Stimulated activated effector memory CD8-positive, alpha-beta T cell treated with anti-CD3 and anti-CD28 coated beads, Interleukin-12 subunit alpha, Interleukin-12 subunit beta, amount 100 ng/mL, for 72 hours (primary cell): ENCODE results near the gene ABCB8.

ENCODE experiments used
- ATAC-seq: fragments of 150-1000 bp; cut with Tn5 transposase; 2 replicates; pipeline ENCODE4 v1.10.0; 2021
- DNase-seq, 2 donors: peaks; one replicate each; pipeline ENCODE4 v3.0.0; 2021 to 2022; ENCODE audit warnings: low spot score in 2 of 2
- H3K27ac Mint-ChIP-seq: one replicate; pipeline ENCODE4 v1.8.0; 2022; ENCODE audit warnings: mild to moderate bottlenecking, mixed read lengths
- H3K36me3 Mint-ChIP-seq: one replicate; pipeline ENCODE4 v1.8.0; 2022; ENCODE audit warnings: mild to moderate bottlenecking, mixed read lengths
- H3K4me1 Mint-ChIP-seq: one replicate; pipeline ENCODE4 v1.8.0; 2022; ENCODE audit warnings: mixed read lengths
- H3K4me3 Mint-ChIP-seq: one replicate; pipeline ENCODE4 v1.8.0; 2022; ENCODE audit warnings: mild to moderate bottlenecking, mixed read lengths
- H3K9me3 Mint-ChIP-seq: one replicate; pipeline ENCODE4 v1.8.0; 2022; ENCODE audit warnings: mixed read lengths

ABCB8 gene

DNA sequence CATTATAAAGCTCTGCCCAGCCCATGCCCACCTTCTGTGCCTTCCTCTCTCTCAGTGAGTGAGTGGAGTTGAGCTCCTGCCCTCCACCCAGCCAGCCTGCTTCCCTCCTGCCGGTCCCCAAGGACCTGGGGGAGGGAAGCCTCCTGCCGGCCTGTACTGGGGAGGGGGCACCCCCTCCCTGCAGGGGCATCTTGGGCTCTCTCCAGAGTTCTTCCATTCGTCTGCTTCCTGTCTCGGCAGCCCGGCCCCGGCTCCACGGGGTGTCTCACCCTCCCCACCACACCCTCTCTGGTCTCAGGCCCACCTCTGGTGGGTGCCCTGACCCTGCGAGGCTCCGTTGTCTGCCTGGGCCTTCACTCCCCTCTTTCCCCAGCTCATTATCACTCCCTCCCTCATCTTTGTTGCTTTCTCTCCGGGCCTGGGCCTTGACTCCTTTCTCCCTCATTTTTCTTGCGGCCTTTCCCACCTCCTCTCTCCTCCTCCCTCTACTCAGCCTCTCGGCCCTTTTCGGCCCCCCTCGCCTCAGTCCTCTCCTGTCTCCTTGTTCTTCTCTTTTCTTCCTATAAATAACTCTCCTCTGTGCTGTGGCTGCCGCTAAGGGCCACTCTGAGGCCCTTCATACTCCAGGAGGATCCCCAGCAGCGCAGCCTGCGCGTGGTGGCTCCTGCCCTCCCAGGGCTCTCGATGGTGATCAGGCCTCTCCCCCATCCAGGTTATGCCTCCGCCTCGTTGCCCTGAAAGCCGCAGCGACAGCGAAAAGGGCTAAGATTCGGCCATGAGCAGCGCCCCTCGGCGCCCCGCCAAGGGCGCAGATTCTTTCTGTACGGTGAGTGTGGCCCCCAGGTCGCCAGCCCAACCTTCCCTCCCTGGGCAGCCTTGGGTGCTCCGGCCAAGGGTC lies 33.2 kb downstream of the ABCB8 start:
- DNase-seq: no peak
- Mint-ChIP-seq H3K9me3 (no peaks in the 10 kb centered on the region), H3K27ac (peak overlapping the region; percentile 71), H3K4me1 (peaks cover 40% of the 10 kb centered on the region), H3K4me3 (peak overlapping the region; percentile 93), H3K36me3 (peaks cover 35% of the 10 kb centered on the region)
- no peak for ATAC-seq

- no peak for DNase-seq
- Mint-ChIP-seq H3K36me3 (peaks cover 41% of the 10 kb centered on the region), H3K4me1 (peaks cover 35% of the 10 kb centered on the region), H3K27ac (peak overlapping the region; percentile 71), H3K4me3 (peak overlapping the region; percentile 93), H3K9me3 (no peaks in the 10 kb centered on the region)
- no peak for ATAC-seq
Measured at GRCh38 chr7:151062111-151062398, 33.8 kb downstream of the ABCB8 start.

GRCh38 chr7:151062399-151063211 lies 34.4 kb downstream of the ABCB8 start:
- Mint-ChIP-seq H3K36me3 (peaks cover 46% of the 10 kb centered on the region), H3K9me3 (no peaks in the 10 kb centered on the region), H3K27ac (no peak overlapping the region), H3K4me3 (no peak overlapping the region), H3K4me1 (peaks cover 29% of the 10 kb centered on the region)
- DNase-seq (no peak), ATAC-seq (no peak)

DNA sequence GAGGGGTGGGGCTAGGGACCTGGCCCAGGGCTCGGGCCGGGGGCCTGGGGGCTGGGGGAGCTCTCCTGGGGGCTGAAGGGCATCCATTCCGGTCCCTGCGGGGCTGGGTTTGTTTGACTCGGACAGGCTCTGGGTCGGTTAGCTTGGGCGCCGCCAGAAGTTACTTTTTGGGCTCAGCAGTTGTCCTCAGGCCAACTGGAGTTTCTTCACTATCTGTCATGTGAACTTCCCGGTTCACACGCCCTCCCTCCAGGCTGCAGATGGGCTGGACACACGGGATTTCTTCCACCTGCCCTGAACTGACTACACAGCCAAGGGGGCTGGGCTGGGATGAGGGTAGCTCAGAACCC lies 34.9 kb downstream of the ABCB8 start:
- Mint-ChIP-seq H3K4me1 (peaks cover 28% of the 10 kb centered on the region), H3K36me3 (peaks cover 49% of the 10 kb centered on the region), H3K4me3 (no peak overlapping the region), H3K27ac (peak overlapping the region; percentile 10), H3K9me3 (no peaks in the 10 kb centered on the region)
- ATAC-seq: no peak
- DNase-seq: no peak

DNA sequence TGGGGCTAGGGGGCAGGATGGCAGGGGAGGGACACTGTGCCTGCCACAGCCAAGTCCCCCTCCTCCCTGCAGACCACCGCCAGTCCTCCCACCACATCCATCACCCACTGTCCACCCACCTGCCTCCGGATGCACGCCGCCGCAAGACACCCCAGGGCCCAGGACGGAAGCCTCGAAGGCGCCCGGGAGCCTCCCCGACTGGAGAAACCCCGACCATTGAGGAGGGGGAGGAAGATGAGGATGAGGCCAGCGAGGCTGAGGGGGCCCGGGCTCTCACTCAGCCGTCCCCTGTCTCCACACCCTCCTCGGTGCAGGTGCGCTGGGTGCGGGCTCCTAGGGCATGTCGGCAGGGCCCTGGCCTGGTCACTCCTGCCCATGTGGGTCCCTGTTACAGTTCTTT lies 36.2 kb downstream of the ABCB8 start:
- Mint-ChIP-seq H3K36me3 (peaks cover 54% of the 10 kb centered on the region), H3K9me3 (no peaks in the 10 kb centered on the region), H3K4me3 (no peak overlapping the region), H3K27ac (no peak overlapping the region), H3K4me1 (peaks cover 20% of the 10 kb centered on the region)
- ATAC-seq (no peak), DNase-seq (no peak)

DNA sequence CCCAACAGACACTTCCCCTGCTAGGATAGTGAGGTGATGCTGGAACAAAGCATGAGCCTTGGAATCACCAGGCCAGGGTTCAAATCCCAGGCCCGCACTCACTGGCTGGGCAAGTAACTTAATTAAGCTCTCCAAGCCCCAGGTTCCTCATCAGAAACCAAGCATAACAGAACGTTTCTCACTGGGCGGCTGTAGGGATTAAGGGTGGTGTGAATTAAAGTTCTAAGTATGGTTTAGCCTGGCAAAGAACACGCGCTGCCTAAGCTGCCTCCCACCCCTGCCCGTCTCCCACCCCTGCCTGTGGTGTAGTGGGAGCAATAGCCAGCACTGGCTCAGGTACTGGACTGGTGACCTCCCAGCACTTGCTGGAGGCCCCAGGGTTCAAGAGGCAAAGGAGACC lies 36.7 kb downstream of the ABCB8 start:
- H3K27ac Mint-ChIP-seq: peak overlapping the region; percentile 68
- no peaks in the 10 kb centered on the region for H3K9me3 Mint-ChIP-seq
- peaks cover 59% of the 10 kb centered on the region for H3K36me3 Mint-ChIP-seq
- ATAC-seq (no peak), DNase-seq (no peak)
- no peak overlapping the region for H3K4me3 Mint-ChIP-seq
- H3K4me1 Mint-ChIP-seq: peaks cover 20% of the 10 kb centered on the region

GRCh38 chr7:151065516-151065915 lies 37.3 kb downstream of the ABCB8 start:
- Mint-ChIP-seq H3K4me1 (peaks cover 17% of the 10 kb centered on the region), H3K36me3 (peaks cover 62% of the 10 kb centered on the region), H3K27ac (peak overlapping the region; percentile 68), H3K9me3 (no peaks in the 10 kb centered on the region), H3K4me3 (no peak overlapping the region)
- DNase-seq (no peak), ATAC-seq (no peak)

DNA sequence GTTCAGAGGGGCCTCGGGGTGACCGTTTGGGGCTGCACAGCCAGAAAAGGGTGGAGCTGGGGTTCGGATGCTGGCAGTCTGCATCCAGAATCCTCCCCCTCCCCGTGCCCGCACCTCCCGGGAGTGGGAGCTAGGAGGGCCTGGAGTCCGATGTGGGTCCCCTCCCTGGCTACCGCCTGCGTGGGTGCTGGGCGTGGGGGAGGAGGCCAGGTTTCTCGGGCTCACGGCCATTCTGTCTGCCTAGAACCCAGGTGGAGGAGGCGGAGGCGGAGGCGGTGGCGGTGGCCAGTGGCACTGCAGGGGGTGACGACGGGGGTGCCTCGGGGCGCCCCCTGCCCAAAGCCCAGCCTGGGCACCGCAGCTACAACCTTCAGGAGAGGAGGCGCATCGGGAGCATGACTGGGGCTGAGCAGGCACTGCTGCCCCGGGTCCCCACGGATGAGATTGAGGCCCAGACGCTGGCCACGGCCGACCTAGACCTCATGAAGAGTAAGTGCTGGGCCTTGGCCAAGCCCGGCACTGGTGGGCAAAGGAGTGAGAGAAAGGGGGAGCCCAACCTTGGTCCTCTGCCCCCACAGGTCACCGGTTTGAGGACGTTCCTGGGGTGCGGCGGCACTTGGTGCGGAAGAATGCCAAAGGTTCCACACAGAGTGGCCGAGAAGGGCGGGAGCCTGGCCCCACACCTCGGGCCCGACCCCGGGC lies 38.2 kb downstream of the ABCB8 start:
- peaks cover 7% of the 10 kb centered on the region for H3K4me1 Mint-ChIP-seq
- H3K27ac Mint-ChIP-seq: no peak overlapping the region
- no peaks in the 10 kb centered on the region for H3K9me3 Mint-ChIP-seq
- ATAC-seq (no peak), DNase-seq (no peak)
- no peak overlapping the region for H3K4me3 Mint-ChIP-seq
- H3K36me3 Mint-ChIP-seq: peaks cover 67% of the 10 kb centered on the region

- no peak overlapping the region for H3K27ac Mint-ChIP-seq
- ATAC-seq (no peak), DNase-seq (no peak)
- no peaks in the 10 kb centered on the region for H3K4me1 Mint-ChIP-seq
- H3K36me3 Mint-ChIP-seq: peaks cover 85% of the 10 kb centered on the region
- no peaks in the 10 kb centered on the region for H3K9me3 Mint-ChIP-seq
- H3K4me3 Mint-ChIP-seq: no peak overlapping the region
Measured at GRCh38 chr7:151068069-151068773, 40.0 kb downstream of the ABCB8 start.

- peaks cover 14% of the 10 kb centered on the region for H3K4me1 Mint-ChIP-seq
- H3K9me3 Mint-ChIP-seq: no peaks in the 10 kb centered on the region
- peaks cover 89% of the 10 kb centered on the region for H3K36me3 Mint-ChIP-seq
- no peak overlapping the region for H3K27ac Mint-ChIP-seq
- ATAC-seq: no peak
- no peak for DNase-seq
- no peak overlapping the region for H3K4me3 Mint-ChIP-seq
Measured at GRCh38 chr7:151069841-151070573, 41.8 kb downstream of the ABCB8 start.

GRCh38 chr7:151070574-151070960 lies 42.3 kb downstream of the ABCB8 start:
- DNase-seq (no peak), ATAC-seq (no peak)
- Mint-ChIP-seq H3K4me1 (peaks cover 18% of the 10 kb centered on the region), H3K27ac (no peak overlapping the region), H3K4me3 (no peak overlapping the region), H3K9me3 (no peaks in the 10 kb centered on the region), H3K36me3 (peaks cover 89% of the 10 kb centered on the region)

GRCh38 chr7:151071032-151071866 lies 43.0 kb downstream of the ABCB8 start:
- H3K4me1 Mint-ChIP-seq: peaks cover 25% of the 10 kb centered on the region
- no peak for ATAC-seq
- no peak overlapping the region for H3K4me3 Mint-ChIP-seq
- DNase-seq: no peak
- peak overlapping the region; percentile 64 for H3K27ac Mint-ChIP-seq
- peaks cover 95% of the 10 kb centered on the region for H3K36me3 Mint-ChIP-seq
- no peaks in the 10 kb centered on the region for H3K9me3 Mint-ChIP-seq

DNA sequence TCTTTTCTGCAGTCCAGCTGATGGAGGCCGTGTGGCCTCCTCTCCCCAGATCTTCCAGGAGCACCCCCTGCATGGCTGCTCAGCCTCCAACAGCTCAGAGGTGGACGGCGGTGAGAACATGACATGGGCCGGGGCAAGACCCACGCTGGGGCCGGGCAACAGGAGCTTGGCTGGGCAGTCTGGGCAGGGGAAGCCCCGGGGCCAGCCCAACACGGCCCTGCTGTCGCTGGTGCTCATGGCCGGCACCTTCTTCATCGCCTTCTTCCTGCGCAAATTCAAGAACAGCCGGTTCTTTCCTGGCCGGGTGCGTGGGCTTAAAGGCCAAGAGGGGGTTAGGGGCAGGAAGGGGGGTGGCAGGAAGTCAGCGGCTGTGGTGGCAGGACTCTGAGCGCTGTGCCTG lies 45.7 kb downstream of the ABCB8 start:
- ATAC-seq: peak; percentile 43
- no peak for DNase-seq

More for the DNA sequence above, 45.7 kb downstream of the ABCB8 start:
- Mint-ChIP-seq H3K9me3 (no peaks in the 10 kb centered on the region), H3K36me3 (peaks cover 88% of the 10 kb centered on the region), H3K27ac (peak overlapping the region; percentile 81), H3K4me1 (peaks cover 39% of the 10 kb centered on the region), H3K4me3 (peak overlapping the region; percentile 49)
